ENCODE results near the gene SIGMAR1. TPM values are rescaled to one million over a fixed set of nuclear protein-coding genes. Genes with fewer than 3 reads are reported as not detected.

SIGMAR1 gene
- total RNA-seq, 1 donor: 71.7 TPM

DNA sequence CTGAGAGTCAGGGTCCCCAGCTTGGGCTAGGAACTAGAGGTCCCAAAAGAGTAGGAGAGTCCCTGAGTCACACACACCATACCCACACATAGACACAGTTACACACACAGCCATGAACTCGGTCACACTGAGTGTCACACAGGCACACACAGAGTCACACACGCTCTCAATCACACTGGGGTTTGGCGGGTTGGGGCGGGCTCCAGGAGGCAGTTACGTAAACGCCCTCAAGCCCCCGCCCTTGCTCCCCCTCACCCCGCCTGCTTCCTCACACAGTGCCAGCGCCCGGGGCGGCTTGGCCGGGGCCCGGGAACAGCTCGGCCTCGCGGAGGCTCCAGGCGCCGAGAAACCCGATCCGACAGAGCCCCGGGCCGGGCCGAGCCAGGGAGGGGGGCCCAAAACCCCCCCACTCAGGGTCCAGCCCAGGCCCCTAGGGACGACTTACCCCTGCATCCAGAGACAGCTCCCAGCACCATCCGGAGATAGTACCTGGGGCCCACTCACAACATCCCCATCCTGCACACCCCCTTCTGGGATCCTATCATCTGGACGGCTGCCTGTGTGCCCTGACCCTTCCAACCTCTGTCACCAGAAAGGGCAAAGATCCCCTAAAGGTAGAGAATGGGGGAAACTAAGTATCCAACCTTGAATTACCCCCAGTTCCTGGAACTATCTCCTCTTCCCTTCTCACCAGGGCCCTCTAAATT is 44.5 kb downstream of the SIGMAR1 start:
- no peak for DNase-seq (ENCODE audit: low read depth)
- no peak overlapping the region for H3K4me3 ChIP-seq (ENCODE audit: low read depth, low read length)
- TF ChIP-seq, protein P1, sequence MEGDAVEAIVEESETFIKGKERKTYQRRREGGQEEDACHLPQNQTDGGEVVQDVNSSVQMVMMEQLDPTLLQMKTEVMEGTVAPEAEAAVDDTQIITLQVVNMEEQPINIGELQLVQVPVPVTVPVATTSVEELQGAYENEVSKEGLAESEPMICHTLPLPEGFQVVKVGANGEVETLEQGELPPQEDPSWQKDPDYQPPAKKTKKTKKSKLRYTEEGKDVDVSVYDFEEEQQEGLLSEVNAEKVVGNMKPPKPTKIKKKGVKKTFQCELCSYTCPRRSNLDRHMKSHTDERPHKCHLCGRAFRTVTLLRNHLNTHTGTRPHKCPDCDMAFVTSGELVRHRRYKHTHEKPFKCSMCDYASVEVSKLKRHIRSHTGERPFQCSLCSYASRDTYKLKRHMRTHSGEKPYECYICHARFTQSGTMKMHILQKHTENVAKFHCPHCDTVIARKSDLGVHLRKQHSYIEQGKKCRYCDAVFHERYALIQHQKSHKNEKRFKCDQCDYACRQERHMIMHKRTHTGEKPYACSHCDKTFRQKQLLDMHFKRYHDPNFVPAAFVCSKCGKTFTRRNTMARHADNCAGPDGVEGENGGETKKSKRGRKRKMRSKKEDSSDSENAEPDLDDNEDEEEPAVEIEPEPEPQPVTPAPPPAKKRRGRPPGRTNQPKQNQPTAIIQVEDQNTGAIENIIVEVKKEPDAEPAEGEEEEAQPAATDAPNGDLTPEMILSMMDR (IDR thresholded peaks at IDR 0.05; ENCODE audit: insufficient read depth, low read depth, low read length): no peak

DNA sequence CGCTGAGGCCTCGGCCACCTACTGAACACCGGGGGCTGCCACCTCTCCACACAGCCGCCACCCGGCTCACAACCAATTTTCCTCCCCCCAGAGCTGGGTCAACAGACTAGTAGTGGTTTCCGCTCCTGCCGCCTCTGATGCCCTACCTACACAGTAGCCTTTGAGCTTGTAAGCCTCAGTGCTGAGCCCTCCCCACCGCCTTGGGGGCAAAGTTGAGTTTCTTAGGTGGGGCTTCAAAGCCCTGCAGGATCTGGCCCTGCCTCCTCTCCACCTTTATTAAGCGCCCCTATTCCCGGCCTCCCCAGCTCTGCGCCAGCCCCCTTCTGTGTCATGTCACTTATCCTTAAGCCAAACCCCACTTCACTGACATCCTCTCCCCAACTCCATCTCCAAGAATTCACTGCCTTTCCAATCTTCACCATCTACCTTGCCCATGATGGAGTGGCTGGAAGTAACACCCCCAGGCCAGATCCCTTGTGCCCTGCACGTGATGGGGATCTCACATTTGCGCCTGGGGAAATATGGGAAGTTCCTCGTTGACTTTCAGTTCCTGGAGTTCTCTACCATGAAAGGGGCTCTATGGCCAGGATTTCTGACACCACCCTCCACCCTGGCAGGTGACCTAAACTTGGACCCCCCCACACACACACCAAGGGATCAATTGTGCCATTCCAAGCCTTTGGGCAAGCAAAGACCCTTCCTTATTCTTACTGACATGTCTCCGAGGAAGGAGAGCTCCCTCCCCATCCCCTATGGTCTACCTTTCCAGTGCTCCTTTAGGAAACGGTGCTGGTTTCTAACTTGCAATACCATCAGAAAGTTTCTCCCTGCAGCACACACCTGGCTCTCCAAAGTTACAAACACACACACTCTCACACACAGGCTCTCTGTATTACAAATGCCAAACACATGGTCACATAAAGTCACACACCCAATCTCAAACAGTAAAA is 45.4 kb downstream of the SIGMAR1 start:
- DNase-seq (ENCODE audit: low read depth): no peak
- H3K4me3 ChIP-seq (ENCODE audit: low read depth, low read length): no peak overlapping the region
- TF ChIP-seq, protein P1 (IDR thresholded peaks at IDR 0.05; ENCODE audit: insufficient read depth, low read depth, low read length): no peak

DNA sequence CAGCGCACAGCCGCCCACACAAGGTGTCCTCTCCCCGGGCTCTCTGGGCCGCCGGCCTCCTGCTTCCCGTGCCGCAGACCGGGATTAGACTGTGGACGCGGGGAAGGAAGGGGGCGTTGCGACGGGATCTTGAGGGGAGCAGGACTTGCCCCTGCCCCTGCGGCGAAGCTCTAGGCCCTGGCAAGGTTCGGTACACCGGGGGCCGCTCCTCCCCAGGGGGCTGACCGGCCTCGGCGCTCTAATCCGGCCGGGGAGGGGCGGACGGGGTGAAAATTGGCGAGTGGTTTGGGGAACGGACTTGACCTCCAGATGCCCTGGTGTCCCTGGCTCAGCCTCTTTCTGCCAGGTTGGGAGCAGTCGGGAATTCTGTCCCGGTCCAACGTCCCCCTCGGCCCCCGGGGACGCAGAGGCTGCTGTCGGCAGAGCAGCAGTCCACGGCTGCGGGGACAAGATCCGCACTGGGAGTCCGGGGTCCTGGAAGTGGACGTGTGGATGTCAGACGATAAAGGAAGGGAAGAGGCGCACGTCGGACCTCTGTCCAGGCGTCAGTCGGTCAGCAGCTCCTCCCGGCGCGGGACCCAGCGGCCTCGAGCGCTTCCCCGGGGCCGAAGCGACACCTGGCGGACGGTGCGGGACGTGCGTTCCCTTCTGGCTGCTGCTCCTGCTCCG is 46.2 kb downstream of the SIGMAR1 start:
- no peak overlapping the region for H3K4me3 ChIP-seq (ENCODE audit: low read depth, low read length)
- DNase-seq (ENCODE audit: low read depth): peak; percentile 70
- TF ChIP-seq, protein P1 (IDR thresholded peaks at IDR 0.05; ENCODE audit: insufficient read depth, low read depth, low read length): peak; percentile 83

DNA sequence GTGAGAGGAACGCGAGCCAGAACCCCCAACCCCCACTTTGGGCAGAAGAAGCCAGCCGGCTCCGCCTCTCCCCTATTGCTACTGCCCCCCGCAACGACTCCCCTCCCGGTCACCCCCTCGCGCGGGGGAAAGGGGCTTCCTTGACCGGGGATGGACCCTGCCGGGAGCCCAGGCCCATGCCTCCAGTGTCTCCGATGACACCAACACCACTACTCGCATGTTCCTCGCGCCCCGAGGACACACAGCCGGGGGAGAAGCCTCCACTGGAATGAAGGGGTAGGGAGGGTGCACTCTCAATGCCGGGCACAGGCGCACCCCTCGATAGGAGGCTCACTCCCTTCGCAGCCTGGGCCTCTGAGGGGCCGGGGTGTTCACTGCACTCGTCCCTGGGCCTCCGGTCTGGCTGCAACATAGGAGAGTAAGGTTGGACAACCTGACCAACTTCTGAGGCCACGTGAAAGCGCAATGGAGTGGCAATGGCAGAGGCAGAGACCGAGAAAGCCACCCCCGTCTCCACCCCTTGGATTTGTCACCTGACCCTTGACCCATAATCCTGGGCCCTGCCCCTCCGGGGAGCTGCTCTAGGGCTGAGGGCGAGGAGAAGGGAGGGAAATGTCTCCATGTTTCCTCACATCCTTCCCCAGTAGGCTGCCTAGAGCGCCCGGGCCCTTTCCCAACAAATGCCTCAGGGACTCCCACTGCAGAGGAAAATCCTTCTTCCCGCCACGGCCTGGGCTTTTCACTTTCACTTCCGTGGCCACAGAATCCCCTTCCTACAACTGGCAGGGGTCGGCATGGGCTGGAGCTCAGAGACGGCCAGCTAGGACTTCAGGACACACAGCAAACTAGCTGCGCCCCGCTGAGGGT is 47.0 kb downstream of the SIGMAR1 start:
- H3K4me3 ChIP-seq (ENCODE audit: low read depth, low read length): no peak overlapping the region
- TF ChIP-seq, protein P1 (IDR thresholded peaks at IDR 0.05; ENCODE audit: insufficient read depth, low read depth, low read length): no peak
- DNase-seq (ENCODE audit: low read depth): no peak

DNA sequence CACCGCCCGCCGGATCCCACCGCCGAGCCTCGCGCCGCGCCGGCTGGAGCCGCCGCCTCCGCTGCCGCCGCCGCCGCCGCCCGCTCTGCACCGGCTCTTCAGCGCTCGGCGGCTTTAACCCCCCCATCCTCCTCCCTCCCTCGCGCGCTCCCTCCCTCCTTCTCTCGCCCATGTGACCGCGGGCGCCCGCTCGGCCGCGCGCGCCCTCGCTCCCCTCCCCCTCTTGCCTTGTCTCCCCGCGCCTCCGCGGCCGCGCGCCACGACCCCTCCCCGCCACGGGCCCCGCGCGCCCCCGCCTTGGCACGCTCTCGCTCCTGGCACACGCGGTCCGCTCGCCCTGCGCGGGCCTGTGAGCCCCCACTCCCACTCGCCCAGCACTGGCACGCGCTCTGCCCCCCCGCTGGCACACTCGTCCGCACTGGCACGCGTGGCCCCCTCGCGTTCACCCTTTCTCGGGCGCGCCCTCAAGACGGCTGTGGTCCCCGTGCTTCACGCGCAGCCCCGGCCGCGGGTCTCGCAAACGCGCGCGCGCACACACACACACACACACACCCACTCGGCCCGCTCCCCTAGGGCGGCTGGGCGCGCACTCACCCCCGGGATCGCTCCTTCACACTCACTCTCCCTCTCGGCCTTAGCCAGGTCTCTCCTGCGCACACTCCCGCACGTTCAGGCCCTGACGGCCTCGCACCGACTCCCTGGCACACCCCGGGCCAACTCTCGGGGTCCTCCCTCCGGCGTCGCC is 47.8 kb downstream of the SIGMAR1 start, which contains the start of gene CNTFR:
Gene CNTFR, minus strand, starts transcription at position 89 of the 745 bp plus-strand sequence. CDS start 20,743 bp downstream, outside the sequence.
- TF ChIP-seq, protein P1 (IDR thresholded peaks at IDR 0.05; ENCODE audit: insufficient read depth, low read depth, low read length): no peak
- DNase-seq (ENCODE audit: low read depth): no peak
- H3K4me3 ChIP-seq (ENCODE audit: low read depth, low read length): no peak within 1 kb of the TSS

Measured in fibroblast of villous mesenchyme (primary cell).